Muscle of leg (tissue), 11 donors: ENCODE data around the gene EPS8. TPM values are rescaled to one million over a fixed set of nuclear protein-coding genes. Genes with fewer than 3 reads are reported as not detected.
A peak's percentile ranks its signal among the peaks of the same experiment; 100 is the strongest.

Source experiments
- DNase-seq: peaks from one replicate; pipeline ENCODE4 v3.0.0; 2013
- H3K27ac ChIP-seq: one replicate; pipeline ENCODE4 v1.5.1; 2013; ENCODE audit warnings: mild to moderate bottlenecking, low read length, control low read depth
- H3K27me3 ChIP-seq: one replicate; pipeline ENCODE4 v1.6.1; 2013; ENCODE audit warnings: low read length; ENCODE audit not compliant: control insufficient read depth, insufficient read depth
- H3K36me3 ChIP-seq: one replicate; pipeline ENCODE4 v1.6.1; 2013; ENCODE audit warnings: low read length; ENCODE audit not compliant: control insufficient read depth, insufficient read depth
- H3K4me1 ChIP-seq: one replicate; pipeline ENCODE4 v1.6.1; 2013; ENCODE audit warnings: low read length; ENCODE audit not compliant: control insufficient read depth, insufficient read depth
- H3K4me3 ChIP-seq: one replicate; pipeline ENCODE4 v1.5.1; 2013; ENCODE audit warnings: low read length, control low read depth
- H3K9me3 ChIP-seq: replicated peaks from 2 replicates; pipeline ENCODE4 v1.6.1; 2013; ENCODE audit warnings: low read depth, low read length; ENCODE audit not compliant: control insufficient read depth
- WGBS: methylation state at CpG from one replicate; pipeline ENCODE4 v1.1.5; 2013; ENCODE audit warnings: missing lambda C conversion rate; ENCODE audit not compliant: insufficient coverage; 5-methylcytosine and 5-hydroxymethylcytosine counted together
- polyA plus RNA-seq, 8 donors: library from polyadenylated mRNA; unstranded; fragments of 120-200 nt; gene quantifications; one replicate each; pipeline versions ENCODE4 v1.2.1 to v1.2.3, GENCODE V29; 2013; ENCODE audit warnings: inconsistent platforms in 1 of 8, low replicate concordance in 1 of 8; ENCODE audit not compliant: insufficient read length in 8 of 8, insufficient read depth in 1 of 8
- total RNA-seq: library from RNA; stranded (reverse); fragments of 120-200 nt; gene quantifications from one replicate; pipeline ENCODE4 v1.2.4, GENCODE V29; 2013

EPS8 gene
- total and polyA plus RNA-seq, 9 donors = 27.2 to 52.6 (median 37.1) TPM

DNA sequence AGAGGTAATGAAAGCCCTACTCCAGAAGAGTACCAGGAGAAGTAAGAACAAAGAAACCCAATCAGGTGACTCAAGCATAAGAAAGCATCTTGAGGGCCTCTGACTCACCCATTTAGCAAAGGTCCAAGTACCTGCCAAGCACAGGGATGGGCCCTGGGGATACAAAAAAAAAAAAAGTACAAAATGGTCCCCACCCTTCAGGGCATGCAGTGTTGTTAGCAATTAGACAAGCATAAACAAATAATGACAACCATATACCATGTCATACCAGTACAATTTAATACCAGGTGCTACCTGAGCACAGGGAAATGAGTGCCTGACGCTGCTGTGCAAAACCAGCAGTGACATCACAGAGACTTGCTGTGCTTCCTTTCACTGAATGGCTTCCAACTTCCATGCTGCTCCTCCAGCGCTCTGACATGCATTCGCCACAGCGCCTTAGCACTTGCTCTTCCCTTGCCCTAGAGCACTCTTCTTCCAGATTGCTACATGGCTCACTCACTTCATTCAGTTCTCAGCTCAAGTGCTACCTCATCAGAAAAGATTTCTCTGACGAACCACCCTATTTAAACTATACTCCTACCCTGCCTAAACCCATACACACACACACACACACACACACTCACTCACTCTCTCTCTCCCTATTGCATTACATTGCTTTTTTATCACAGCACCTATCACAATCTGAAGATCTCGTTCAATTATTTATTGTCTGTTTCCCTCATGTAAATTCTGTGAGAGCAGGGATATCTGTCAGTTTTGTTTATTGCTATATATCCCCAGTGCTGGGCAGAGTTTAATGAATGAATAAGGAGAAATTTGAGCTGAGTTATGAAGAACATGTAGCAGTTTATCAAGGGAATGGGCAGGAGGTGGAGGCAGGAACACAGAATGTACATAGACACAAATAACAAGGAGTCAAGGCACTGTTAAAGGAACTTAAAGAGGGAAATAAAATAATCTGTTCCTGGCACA lies 12.9 kb upstream of the EPS8 start:
- 93% methylated on average over 5 of the region's 6 CpGs for WGBS
- no peaks in the 10 kb centered on the region for H3K36me3 ChIP-seq

DNA sequence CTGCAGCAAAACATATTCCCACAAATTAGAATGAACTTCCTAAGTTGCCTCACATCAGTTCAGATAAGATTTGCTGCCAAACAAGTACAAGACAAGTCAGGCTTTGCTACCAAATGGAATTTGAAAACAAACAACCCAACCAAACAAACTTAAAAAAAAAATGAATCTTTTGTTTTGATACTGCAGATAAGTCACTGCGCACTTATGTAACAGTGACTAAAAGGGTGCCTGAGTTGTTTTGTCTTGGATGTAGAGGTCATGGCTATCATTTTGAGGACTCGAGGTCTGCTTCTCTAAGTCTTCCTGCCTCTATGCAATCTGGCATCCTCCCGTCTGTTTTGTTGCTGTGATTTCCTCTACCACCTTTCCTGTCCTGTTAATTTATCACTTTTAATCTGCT lies 11.1 kb upstream of the EPS8 start:
- Histone ChIP-seq H3K36me3 (no peaks in the 10 kb centered on the region), H3K4me1 (no peaks in the 10 kb centered on the region), H3K4me3 (no peak overlapping the region), H3K27ac (no peak overlapping the region), H3K27me3 (no peaks in the 10 kb centered on the region), H3K9me3 (no peaks in the 10 kb centered on the region)
- DNase-seq = no peak
- WGBS = no CpG with 5 or more reads among the region's 3 CpGs

More for the DNA sequence above, 12.9 kb upstream of the EPS8 start:
- Histone ChIP-seq H3K9me3 (no peaks in the 10 kb centered on the region), H3K4me1 (no peaks in the 10 kb centered on the region), H3K27ac (no peak overlapping the region), H3K4me3 (no peak overlapping the region), H3K27me3 (no peaks in the 10 kb centered on the region)
- DNase-seq = no peak

DNA sequence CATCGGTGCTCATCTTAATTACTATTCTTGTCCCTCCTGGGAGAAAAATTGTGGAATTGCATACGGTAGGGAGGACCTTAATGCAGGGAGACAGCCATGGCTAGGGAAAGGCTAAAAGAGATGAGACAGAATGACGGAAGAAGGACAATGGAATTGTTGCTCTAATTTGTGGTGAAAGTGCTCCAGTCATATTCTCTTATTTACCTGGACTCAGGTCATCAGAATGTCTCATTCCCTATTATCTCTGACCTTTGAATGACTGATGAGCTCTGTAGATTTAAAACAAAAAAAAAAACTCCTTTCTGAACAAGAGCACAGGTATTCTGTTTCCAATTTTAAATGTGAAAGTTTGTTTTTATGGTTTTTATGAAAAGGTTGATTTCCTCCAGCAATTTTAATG lies 8.6 kb upstream of the EPS8 start:
- Histone ChIP-seq H3K4me3 (no peak overlapping the region), H3K9me3 (no peaks in the 10 kb centered on the region), H3K27ac (no peak overlapping the region), H3K27me3 (no peaks in the 10 kb centered on the region), H3K36me3 (no peaks in the 10 kb centered on the region), H3K4me1 (no peaks in the 10 kb centered on the region)
- no CpG with 5 or more reads among the region's 3 CpGs for WGBS
- DNase-seq = no peak

DNA sequence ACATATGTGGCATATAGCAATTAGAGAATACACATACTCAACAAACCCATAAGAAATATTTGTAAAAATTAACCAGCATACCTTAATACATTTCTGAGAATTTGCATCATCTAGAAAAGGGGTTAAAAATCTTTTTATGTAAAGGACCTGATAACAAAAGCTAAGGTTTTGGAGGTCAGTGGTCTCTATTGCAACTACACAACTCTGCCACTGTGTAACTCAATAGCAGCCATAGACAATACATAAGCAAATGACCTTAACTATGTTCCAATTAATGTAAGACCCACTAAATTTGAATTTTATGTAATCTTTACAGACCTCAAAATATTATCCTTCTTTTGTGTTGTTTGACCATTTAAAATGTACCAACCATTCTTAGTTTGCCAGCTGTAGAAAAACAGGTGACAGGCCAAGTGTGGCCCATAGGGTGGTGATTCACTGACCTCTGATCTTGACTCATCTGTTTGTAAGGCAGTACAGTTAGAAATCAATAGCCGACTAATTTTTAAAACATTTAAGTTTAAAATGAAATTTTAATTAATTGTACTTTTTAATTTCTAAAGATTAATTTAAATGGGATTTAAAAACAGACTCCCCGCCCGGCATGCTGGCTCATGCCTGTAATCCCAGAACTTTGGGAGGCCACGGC lies 7.4 kb upstream of the EPS8 start:
- H3K36me3 ChIP-seq = no peaks in the 10 kb centered on the region
- H3K27me3 ChIP-seq = no peaks in the 10 kb centered on the region
- no peaks in the 10 kb centered on the region for H3K9me3 ChIP-seq
- no peaks in the 10 kb centered on the region for H3K4me1 ChIP-seq
- no peak overlapping the region for H3K27ac ChIP-seq
- WGBS = no CpG with 5 or more reads among the region's 4 CpGs
- no peak overlapping the region for H3K4me3 ChIP-seq
- DNase-seq = no peak

DNA sequence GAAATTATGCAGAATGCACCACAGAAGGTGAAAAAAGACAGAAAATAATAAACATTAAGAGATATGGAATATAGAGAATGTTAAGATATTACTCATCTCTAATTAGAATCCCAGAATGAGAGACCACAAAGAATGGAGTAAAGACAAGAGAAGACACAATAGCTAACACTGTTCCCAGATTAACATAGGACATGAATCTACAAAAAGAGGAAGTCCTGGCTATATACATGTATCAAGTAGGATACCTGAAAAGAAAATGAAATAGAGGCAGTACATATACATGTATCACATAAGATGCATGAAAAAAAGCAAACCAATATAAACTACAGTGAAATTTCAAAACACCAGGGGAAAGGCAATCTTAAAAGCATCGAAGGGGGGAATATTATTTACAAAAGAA lies 5.6 kb upstream of the EPS8 start:
- Histone ChIP-seq H3K36me3 (no peaks in the 10 kb centered on the region), H3K27ac (no peak overlapping the region), H3K4me1 (peaks cover under 1% of the 10 kb centered on the region), H3K9me3 (no peaks in the 10 kb centered on the region), H3K4me3 (no peak overlapping the region), H3K27me3 (no peaks in the 10 kb centered on the region)
- no peak for DNase-seq
- WGBS = no CpG with 5 or more reads among the region's 1 CpG

DNA sequence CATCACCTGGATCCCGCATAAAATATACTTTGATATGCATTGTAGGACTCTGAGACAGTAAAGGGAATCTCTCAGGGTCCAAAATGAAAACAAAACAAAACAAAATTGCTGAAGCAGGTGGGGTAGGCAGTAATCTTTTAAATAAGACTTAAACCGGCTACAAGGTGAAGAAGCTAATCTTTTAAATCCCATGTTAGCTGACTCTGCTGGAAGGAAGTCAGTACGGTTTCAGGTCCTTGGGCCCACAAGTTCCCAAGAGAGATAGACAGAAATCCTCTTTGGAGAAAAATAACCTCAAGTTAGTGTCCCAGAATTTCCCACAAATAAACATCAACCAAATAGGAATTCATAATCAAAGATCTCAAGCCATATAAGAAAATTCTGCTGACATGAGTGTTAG lies 5.0 kb upstream of the EPS8 start:
- Histone ChIP-seq H3K36me3 (no peaks in the 10 kb centered on the region), H3K9me3 (no peaks in the 10 kb centered on the region), H3K4me1 (peaks cover 3% of the 10 kb centered on the region), H3K27me3 (no peaks in the 10 kb centered on the region), H3K27ac (no peak overlapping the region), H3K4me3 (no peak overlapping the region)
- DNase-seq = no peak
- WGBS = 100% methylated on average over 1 of the region's 3 CpGs

DNA sequence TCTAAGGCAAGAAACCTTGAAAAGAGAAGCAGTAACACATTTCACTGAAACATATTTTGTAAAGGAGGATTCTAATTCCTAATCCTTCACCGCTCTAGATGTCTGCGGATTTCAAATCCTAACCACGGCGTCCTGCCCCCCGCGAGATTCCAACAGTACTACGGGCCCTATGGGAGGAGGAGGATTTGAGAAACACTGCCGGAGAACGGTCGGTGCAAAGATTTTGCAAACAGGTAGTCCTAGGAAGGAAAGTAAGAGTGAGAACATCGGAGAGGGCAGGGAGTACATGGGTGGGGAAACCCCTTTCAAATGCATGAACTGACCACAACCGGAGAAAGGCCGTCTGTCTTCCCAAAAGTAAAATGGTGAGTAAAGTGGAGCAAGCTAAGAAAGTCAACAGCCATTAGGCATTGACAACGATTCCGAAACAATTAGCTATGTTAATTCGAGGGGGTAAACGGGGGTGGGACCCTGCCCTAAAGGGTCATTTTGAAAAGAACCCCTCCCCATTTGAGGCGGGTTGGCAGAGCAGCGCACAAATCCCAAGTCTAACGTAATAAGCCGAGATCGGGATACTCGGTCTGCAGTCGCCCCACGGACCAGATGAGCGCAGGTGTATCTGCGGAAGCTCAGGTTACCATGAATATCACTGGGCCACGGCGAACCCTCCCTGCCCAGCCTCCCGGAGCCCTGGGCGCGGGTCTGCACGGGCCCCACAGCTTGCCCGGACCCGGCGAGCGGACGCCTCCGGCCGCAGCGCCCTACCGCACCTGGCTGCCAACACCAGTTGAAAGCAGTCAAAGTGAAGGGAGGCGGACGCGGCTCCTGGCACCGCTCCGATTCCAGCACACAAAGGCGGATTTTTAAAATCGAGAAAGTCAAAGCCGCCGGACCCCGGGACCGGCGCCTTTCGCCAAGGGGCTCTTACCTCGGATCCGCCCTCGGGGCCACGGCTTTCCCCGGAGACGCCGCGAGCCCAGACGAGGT lies 662 bp downstream of the EPS8 start:
- peaks cover 6% of the 10 kb centered on the region for H3K27me3 ChIP-seq
- peaks cover 6% of the 10 kb centered on the region for H3K4me1 ChIP-seq
- no peaks in the 10 kb centered on the region for H3K9me3 ChIP-seq
- under 1% methylated on average over 58 of the region's 64 CpGs for WGBS
- peak; percentile 73 for DNase-seq
- H3K4me3 ChIP-seq = peak overlapping the region; percentile 66
- H3K27ac ChIP-seq = peak overlapping the region; percentile 83
- no peaks in the 10 kb centered on the region for H3K36me3 ChIP-seq

DNA sequence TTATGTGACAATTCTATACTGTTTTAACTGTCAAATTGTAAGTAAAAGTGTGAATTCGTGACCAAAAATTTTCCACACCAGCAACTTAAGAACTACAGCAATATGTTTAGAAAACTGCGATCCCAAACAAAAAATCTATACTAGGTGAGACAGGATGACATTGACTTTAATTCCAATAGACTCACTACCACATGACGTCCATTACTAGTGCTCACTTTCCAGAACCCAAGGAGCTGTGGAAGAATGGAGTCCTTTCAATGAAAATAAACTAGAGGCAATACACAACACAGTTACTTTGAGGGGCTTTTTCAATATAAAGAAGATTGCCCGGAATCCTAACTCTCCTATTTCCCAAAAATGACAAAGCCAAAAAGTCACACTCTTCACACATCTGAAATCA lies 1.4 kb downstream of the EPS8 start:
- Histone ChIP-seq H3K4me3 (peak overlapping the region; percentile 66), H3K9me3 (no peaks in the 10 kb centered on the region), H3K27ac (peak overlapping the region; percentile 83), H3K36me3 (no peaks in the 10 kb centered on the region), H3K27me3 (peaks cover 6% of the 10 kb centered on the region), H3K4me1 (peaks cover 6% of the 10 kb centered on the region)
- WGBS = no CpG with 5 or more reads among the region's 4 CpGs
- DNase-seq = peak; percentile 46

DNA sequence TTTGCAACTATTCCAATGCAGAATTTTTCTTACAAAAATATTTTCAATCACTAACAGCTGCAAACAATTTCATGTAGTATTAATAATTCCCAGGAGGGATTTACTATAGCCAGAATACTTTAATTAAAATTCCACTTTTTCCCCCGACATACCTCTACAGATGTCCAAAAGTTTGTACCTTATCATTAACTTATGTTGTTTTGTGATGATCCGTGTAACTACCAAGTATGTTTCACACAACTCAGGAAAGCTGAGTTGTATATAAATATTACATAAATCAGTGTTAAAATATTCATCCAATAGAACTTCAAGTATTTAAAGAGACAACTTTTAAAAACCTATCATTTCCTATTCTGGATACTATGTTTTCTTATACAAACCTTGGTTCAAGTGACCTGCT lies 2.4 kb downstream of the EPS8 start:
- Histone ChIP-seq H3K9me3 (no peaks in the 10 kb centered on the region), H3K36me3 (no peaks in the 10 kb centered on the region), H3K4me3 (peak overlapping the region; percentile 10), H3K27ac (peak overlapping the region; percentile 83), H3K27me3 (peaks cover 6% of the 10 kb centered on the region), H3K4me1 (peaks cover 6% of the 10 kb centered on the region)
- no CpG with 5 or more reads among the region's 2 CpGs for WGBS
- peak; percentile 29 for DNase-seq
